GM10248 (cell line): Measurements from ENCODE around the gene ATP11A.

ENCODE experiments used
- CTCF ChIA-PET: fragments of 300-600 bp; sonication (Branson Sonifier 250); formaldehyde crosslinking; extraction: SDS; loops from one replicate; lab custom pipeline; 2021; ENCODE audit warnings: antibody characterized with exemption; lab: Yijun Ruan, JAX
- POLR2A ChIA-PET: fragments of 350-650 bp; sonication (Branson Sonifier 250); formaldehyde crosslinking; extraction: SDS; loops from one replicate; lab custom pipeline; 2020; ENCODE audit warnings: antibody characterized with exemption; lab: Yijun Ruan, JAX
- DNase-seq: peaks from one replicate; pipeline ENCODE4 v3.0.0; 2012; ENCODE audit errors: extremely low spot score
- CTCF ChIP-seq: IDR thresholded peaks from 2 replicates; pipeline ENCODE4 v1.5.1; 2012; ENCODE audit warnings: mild to moderate bottlenecking, low read depth; ENCODE audit errors: extremely low read depth, missing control alignments, control extremely low read depth

The ATP11A gene

GRCh38 chr13:112826565-112826964, 136.7 kb downstream of the ATP11A start:
- TF ChIP-seq CTCF: no peak
- CTCF ChIA-PET: interaction anchor here (1.2 to 1.4 kb wide), 2 partner anchors 10 to 14 kb away, joined by 3 to 5 read pairs; no protein-coding TSS in a partner anchor
- no peak for DNase-seq
- POLR2A ChIA-PET: no interaction called here

- ChIA-PET POLR2A (no interaction called here), CTCF (no interaction called here)
- peak; percentile 64 for DNase-seq
- TF ChIP-seq CTCF: no peak
These were observed 138.4 kb downstream of the ATP11A start for GRCh38 chr13:112828082-112828699.

GRCh38 chr13:112828756-112829155, 138.9 kb downstream of the ATP11A start:
- ChIA-PET CTCF (no interaction called here), POLR2A (no interaction called here)
- DNase-seq: no peak
- TF ChIP-seq CTCF: no peak

- TF ChIP-seq CTCF: no peak
- POLR2A ChIA-PET: no interaction called here
- CTCF ChIA-PET: no interaction called here
- no peak for DNase-seq
These were observed 141.4 kb downstream of the ATP11A start for GRCh38 chr13:112831196-112831595.

GRCh38 chr13:112831801-112832200, 142.0 kb downstream of the ATP11A start:
- POLR2A ChIA-PET: no interaction called here
- TF ChIP-seq CTCF: no peak
- CTCF ChIA-PET: no interaction called here
- no peak for DNase-seq

GRCh38 chr13:112832811-112833210, 143.0 kb downstream of the ATP11A start:
- POLR2A ChIA-PET: no interaction called here
- no peak for DNase-seq
- TF ChIP-seq CTCF: no peak
- CTCF ChIA-PET: no interaction called here

GRCh38 chr13:112833551-112834257, 143.9 kb downstream of the ATP11A start:
- ChIA-PET POLR2A (no interaction called here), CTCF (no interaction called here)
- no peak for TF ChIP-seq CTCF
- DNase-seq: no peak
